Body of pancreas (tissue), 4 donors: ENCODE results near the gene MICU1. TPM values are rescaled to one million over a fixed set of nuclear protein-coding genes. Genes with fewer than 3 reads are reported as not detected.
A peak's percentile ranks its signal among the peaks of the same experiment; 100 is the strongest.

Experiments
- ATAC-seq: fragments of 150-250 bp; one replicate; pipeline ENCODE4 v1.9.1; 2016
- DNase-seq, 4 donors: peaks; one replicate each; pipeline ENCODE4 v3.0.0-alpha.2; 2019
- H3K27ac ChIP-seq, 4 donors: fragments of 200-600 bp; sonication (generic); 1 replicate in 3 of 4; 2 replicates in 1 of 4; pipeline versions ENCODE4 v1.5.1 to v1.6.1; 2016 to 2019; ENCODE audit warnings: mild to moderate bottlenecking in 1 of 4, mixed read lengths in 1 of 4, moderate library complexity in 1 of 4
- H3K27me3 ChIP-seq, 2 donors: fragments of 200-600 bp; sonication (generic); one replicate each; pipeline ENCODE4 v1.6.0; 2016; ENCODE audit warnings: mild to moderate bottlenecking in 1 of 2
- H3K36me3 ChIP-seq, 2 donors: fragments of 200-600 bp; sonication (generic); replicated peaks in 1 of 2; 2 replicates each; pipeline ENCODE4 v1.5.1; 2016; ENCODE audit warnings: low read depth in 2 of 2; ENCODE audit not compliant: insufficient read depth in 1 of 2
- H3K4me1 ChIP-seq: fragments of 200-600 bp; sonication (generic); one replicate; pipeline ENCODE4 v1.6.0; 2016
- H3K4me3 ChIP-seq, 2 donors: fragments of 200-600 bp; sonication (generic); 1 replicate in 1 of 2; 2 replicates in 1 of 2; pipeline ENCODE4 v1.5.1; 2016 to 2019
- H3K9me3 ChIP-seq, 3 donors: fragments of 200-600 bp; sonication (generic); 1 replicate in 2 of 3; 2 replicates in 1 of 3; pipeline ENCODE4 v1.5.1; 2016
- CTCF ChIP-seq, 7 experiments: fragments of 450-650 bp in 4 of 7; fragments of 200-600 bp in 3 of 7; sonication (generic) in 3 of 7; IDR thresholded peaks; one replicate each; pipeline ENCODE4 v1.5.1; 2016 to 2019; ENCODE audit warnings: antibody characterized with exemption in 7 of 7
- POLR2A ChIP-seq, 3 donors: fragments of 450-650 bp; IDR thresholded peaks; one replicate each; pipeline ENCODE4 v1.6.1; 2016; ENCODE audit warnings: antibody characterized with exemption in 3 of 3, mild to moderate bottlenecking in 2 of 3
- WGBS, 2 donors: methylation state at CpG; one replicate each; pipeline ENCODE4 v1.1.5; 2017; 5-methylcytosine and 5-hydroxymethylcytosine counted together
- intact Hi-C: fragments of 100-400 bp; cut with DNase I; formaldehyde crosslinking; loops from one replicate; pipeline ENCODE4 v1.15.1; 2023
- total RNA-seq, 2 donors: library from RNA; depleted of rRNA; stranded (reverse); fragments of >200 nt; gene quantifications; one replicate each; pipeline ENCODE4 v1.1.0, GENCODE V29; 2016

MICU1 gene
- total RNA-seq, 2 donors from 2014 or later = 14.0 to 23.1 TPM

GRCh38 chr10:72365106-72365895 lies 260.6 kb downstream of the MICU1 start:
- Histone ChIP-seq H3K9me3 (no peaks in the 10 kb centered on the region), H3K27ac (no peak overlapping the region), H3K36me3 (no peaks in the 10 kb centered on the region), H3K27me3 (no peaks in the 10 kb centered on the region), H3K4me1 (peaks cover 9% of the 10 kb centered on the region), H3K4me3 (no peak overlapping the region)
- intact Hi-C loops = loop anchor here (5.0 to 10.0 kb wide), 3 partner anchors 330 to 510 kb away; partner anchors contain the start of gene MCU
- no peak for ATAC-seq
- TF ChIP-seq CTCF (IDR thresholded peaks at IDR 0.05) (no peak), POLR2A (IDR thresholded peaks at IDR 0.05) (no peak)
- DNase-seq = no peak
- 81 to 84% methylated on average over 7 of the region's 7 CpGs for WGBS, 2 donors

GRCh38 chr10:72364239-72364777 lies 261.6 kb downstream of the MICU1 start:
- no peak overlapping the region for H3K4me3 ChIP-seq
- peak overlapping the region in 2 of 4 donors; percentile 4 to 27 for H3K27ac ChIP-seq
- no peaks in the 10 kb centered on the region for H3K9me3 ChIP-seq
- H3K4me1 ChIP-seq = peaks cover 9% of the 10 kb centered on the region
- DNase-seq (peak; percentile 90 to 92 (median 91)), ATAC-seq (peak; percentile 97)
- no peaks in the 10 kb centered on the region for H3K27me3 ChIP-seq
- peak in 1 of 3 donors; percentile 38 for TF ChIP-seq POLR2A (IDR thresholded peaks at IDR 0.05)
- TF ChIP-seq CTCF (IDR thresholded peaks at IDR 0.05) = peak; percentile 80 to 97 (median 93)
- intact Hi-C loops = loop anchor here (10.0 kb wide), 2 partner anchors 330 to 510 kb away; partner anchors contain the start of gene MCU
- no peaks in the 10 kb centered on the region for H3K36me3 ChIP-seq
- WGBS, 2 donors = 0 to 4% methylated on average over 8 to 12 of the region's 12 CpGs

GRCh38 chr10:72356987-72357386 lies 268.9 kb downstream of the MICU1 start:
- WGBS, 2 donors = 63 to 66% methylated on average over 4 of the region's 4 CpGs
- H3K4me3 ChIP-seq = no peak overlapping the region
- H3K27ac ChIP-seq = no peak overlapping the region
- no peaks in the 10 kb centered on the region for H3K36me3 ChIP-seq
- no peaks in the 10 kb centered on the region for H3K27me3 ChIP-seq
- TF ChIP-seq POLR2A (IDR thresholded peaks at IDR 0.05) = no peak
- ATAC-seq = no peak
- no peaks in the 10 kb centered on the region for H3K9me3 ChIP-seq
- DNase-seq = no peak
- H3K4me1 ChIP-seq = peaks cover 22% of the 10 kb centered on the region
- intact Hi-C loops = no loop called here

GRCh38 chr10:72356115-72356514 lies 269.8 kb downstream of the MICU1 start:
- no peak for TF ChIP-seq CTCF (IDR thresholded peaks at IDR 0.05)
- no peak for TF ChIP-seq POLR2A (IDR thresholded peaks at IDR 0.05)
- H3K9me3 ChIP-seq = no peaks in the 10 kb centered on the region
- WGBS, 2 donors = 91 to 92% methylated on average over 6 of the region's 6 CpGs
- no peak overlapping the region for H3K27ac ChIP-seq
- no peaks in the 10 kb centered on the region for H3K36me3 ChIP-seq
- H3K4me3 ChIP-seq = no peak overlapping the region
- ATAC-seq (no peak), DNase-seq (no peak)
- no peaks in the 10 kb centered on the region for H3K27me3 ChIP-seq
- peaks cover 22% of the 10 kb centered on the region for H3K4me1 ChIP-seq
- intact Hi-C loops = no loop called here

- WGBS, 2 donors = 25 to 27% methylated on average over 7 of the region's 7 CpGs
- TF ChIP-seq CTCF (IDR thresholded peaks at IDR 0.05) = no peak
- TF ChIP-seq POLR2A (IDR thresholded peaks at IDR 0.05) = no peak
- peak overlapping the region; percentile 91 to 98 (median 94) for H3K27ac ChIP-seq
- H3K36me3 ChIP-seq = no peaks in the 10 kb centered on the region
- H3K4me1 ChIP-seq = peaks cover 22% of the 10 kb centered on the region
- H3K27me3 ChIP-seq = no peaks in the 10 kb centered on the region
- peak overlapping the region in 1 of 2 donors; percentile 23 for H3K4me3 ChIP-seq
- DNase-seq = no peak
- ATAC-seq = no peak
- intact Hi-C loops = no loop called here
- no peaks in the 10 kb centered on the region for H3K9me3 ChIP-seq
These were observed 270.7 kb downstream of the MICU1 start for GRCh38 chr10:72355214-72355555.
